GM21576 (cell line): ENCODE data around the gene ECE1.

Experiments used
- ATAC-seq: cut with Tn5 transposase; IDR thresholded peaks from one replicate; pipeline ENCODE4 v1.9.1; 2021; ENCODE audit warnings: mild to moderate bottlenecking, moderate library complexity; ENCODE audit not compliant: unreplicated experiment

The ECE1 gene

GRCh38 chr1:21269461-21270085 is 20.7 kb downstream of the ECE1 start:
- ATAC-seq, result no peak

DNA sequence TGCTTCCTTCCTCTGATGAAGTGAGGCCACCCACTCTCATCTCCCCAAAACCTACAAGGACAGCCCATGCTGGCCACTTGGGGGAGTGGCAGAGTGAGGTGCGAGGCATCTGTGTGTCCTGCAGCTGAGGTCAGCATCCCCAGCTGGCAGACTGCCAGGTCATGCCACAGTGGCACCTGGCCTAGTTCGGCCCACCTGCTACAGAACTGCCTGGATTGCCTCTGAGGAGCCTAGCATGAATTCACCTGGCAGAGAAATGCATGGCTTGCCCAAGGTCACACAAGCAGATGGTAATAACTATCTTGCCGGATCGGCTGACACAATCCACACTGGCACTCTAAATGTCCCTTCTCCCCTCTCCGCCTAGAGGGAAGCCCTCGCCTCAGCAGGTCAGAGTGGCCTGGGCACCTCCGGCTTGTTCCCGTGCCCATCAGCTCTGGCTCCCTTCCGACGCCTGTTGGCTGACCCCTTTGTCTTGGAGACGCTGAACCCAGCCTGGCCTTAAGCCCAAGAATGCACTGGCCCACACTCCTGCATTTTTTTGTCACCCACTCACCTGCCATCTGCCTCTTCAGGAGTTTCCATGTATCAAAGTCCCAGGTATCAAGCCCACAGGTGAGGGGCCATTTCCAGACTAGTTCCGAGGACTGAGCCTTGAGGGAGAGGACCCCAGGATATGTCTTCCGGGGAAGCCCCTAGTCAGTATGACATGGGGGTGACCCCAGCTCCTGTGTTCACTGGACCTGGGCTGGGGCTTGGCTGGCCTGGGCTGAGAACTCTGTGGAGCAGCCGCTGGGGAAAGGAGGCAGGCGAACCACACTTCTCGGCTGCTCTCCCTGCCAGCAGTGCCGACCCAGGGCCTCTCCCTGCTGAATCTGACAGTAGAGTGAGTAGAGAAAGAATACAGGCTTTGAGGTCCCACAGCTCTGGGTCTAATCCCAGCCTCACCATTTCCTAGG is 21.7 kb downstream of the ECE1 start:
- no peak for ATAC-seq

DNA sequence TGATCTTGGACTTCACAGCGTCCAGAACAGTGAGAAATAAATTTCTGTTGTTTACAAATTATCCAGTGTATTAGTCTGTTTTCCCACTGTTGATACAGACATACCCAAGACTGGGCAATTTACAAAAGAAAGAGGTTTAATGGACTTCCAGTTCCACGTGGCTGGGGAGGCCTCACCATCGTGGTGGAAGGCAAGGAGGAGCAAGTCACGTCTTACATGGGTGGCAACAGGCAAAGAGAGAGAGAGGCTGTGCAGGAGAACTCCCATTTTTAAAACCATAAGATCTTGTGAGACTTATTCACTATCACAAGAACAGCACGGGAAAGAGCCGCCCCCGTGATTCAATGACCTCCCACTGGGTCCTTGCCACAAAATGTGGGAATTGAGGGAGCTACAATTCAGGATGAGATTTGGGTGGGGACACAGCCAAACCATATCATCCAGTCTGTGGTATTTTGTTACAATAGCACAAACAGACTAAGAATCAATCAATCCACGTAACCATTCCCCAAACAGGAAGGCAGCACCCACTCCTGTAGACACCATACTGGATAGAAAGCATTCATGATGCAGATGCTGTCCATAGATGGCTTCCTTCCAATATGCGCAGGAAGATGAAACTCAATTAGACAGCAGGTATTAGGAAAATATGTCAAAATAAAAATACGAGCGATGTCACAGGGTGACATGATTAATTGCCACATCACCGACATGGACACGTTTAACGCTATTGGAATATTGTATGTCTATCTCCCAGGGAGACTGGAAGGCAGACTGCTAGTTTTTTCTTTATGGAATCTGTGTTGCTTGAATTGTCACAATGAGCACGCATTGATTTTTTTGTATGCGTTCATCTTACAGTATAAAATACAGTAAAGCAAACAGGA is 22.8 kb downstream of the ECE1 start:
- ATAC-seq, result no peak

GRCh38 chr1:21266119-21266774 is 24.0 kb downstream of the ECE1 start:
- ATAC-seq, result no peak

DNA sequence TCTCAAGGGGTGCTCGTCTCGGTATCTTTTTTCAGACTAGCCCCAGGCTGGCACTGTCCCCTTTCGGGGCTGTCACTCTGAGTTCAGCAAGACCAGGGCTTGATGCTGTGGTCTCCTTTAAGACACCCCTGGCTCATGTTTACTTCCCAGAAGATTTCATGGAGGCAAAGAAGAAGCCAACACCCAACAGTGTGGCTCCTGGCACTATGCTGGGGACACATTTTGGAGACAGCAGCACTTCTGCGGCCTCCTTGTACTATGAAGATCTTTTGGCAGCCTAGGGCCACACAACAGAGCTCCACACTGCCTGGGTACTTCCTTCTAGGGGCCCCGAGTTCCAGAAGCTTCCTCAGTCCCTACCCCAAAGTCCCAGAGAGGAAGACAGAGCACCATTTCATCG is 24.6 kb downstream of the ECE1 start:
- no peak for ATAC-seq

DNA sequence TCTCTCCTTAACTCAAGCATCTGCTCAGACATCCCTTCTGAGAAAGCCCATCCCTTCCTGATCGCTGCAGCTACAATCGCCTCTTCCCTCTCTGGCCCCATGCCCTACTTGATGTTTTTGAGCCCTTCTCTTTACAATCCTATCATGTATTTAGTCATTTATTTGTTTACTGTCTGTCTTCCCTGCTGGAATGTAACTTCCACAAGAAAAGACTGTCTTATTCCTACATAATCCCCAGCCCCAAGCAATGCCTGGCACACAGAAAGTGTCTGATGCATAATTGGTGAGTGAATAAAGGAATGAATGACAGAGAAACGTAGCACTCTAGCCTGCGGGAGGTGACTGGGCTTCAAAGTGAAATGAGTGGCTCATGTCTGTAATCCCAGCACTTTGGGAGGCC is 25.4 kb downstream of the ECE1 start:
- ATAC-seq, result no peak

- ATAC-seq, result no peak
Observed at GRCh38 chr1:21263653-21264225, 26.5 kb downstream of the ECE1 start.

DNA sequence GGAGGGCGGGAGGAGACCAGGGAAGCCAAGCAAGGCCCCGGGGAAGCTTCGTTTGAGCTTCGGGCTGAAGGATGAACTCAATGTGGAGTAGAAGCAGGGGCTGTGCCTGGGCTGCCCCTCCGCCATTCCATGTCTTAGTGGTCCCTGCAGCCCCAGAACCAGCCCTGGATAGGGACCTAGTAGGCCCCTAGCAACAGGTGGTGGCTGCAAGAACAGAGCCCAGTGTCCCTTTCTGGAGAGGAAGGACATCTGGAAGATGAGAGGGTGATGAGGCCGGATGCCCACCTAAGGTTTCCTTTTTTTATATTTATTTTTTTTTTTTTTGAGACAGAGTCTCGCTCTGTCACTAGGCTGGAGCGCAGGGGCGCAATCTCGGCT is 27.2 kb downstream of the ECE1 start:
- ATAC-seq, result no peak

DNA sequence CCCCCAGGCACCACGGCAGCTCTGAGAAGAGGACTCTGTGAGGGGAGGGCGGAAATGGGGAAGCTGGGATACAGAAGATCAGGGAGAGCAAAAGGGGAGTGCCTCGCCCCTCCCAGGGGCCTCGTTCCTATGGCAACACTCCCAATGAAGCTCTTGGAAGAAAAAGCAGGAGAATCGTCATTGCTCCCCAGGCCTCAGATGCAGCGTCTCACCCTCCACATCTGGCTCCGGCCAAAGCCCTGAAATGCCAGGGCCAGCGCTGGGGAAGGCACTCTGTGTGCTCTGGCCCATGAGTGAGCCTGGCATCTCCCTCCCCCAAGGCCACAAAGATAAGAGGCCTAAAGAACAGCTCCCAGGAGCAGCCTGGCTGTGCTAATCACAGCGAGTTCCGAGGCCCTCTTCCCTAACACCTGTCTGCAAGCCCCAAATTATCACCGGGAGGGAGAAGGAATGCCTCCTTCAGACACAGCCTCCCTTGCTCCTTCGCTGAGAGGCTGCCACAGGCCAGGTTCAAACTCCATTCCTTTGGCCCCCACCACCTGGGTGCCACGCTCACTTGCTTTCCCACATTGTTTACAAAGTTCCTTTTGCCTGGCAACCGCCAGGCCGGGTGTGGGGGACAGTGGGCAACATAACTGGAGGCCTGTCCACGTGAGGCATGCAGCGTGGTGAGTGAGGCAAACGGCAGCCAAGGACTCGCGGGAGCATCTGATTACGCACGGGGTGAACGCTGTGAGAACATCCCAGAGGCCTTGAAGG is 27.8 kb downstream of the ECE1 start:
- ATAC-seq, result no peak

DNA sequence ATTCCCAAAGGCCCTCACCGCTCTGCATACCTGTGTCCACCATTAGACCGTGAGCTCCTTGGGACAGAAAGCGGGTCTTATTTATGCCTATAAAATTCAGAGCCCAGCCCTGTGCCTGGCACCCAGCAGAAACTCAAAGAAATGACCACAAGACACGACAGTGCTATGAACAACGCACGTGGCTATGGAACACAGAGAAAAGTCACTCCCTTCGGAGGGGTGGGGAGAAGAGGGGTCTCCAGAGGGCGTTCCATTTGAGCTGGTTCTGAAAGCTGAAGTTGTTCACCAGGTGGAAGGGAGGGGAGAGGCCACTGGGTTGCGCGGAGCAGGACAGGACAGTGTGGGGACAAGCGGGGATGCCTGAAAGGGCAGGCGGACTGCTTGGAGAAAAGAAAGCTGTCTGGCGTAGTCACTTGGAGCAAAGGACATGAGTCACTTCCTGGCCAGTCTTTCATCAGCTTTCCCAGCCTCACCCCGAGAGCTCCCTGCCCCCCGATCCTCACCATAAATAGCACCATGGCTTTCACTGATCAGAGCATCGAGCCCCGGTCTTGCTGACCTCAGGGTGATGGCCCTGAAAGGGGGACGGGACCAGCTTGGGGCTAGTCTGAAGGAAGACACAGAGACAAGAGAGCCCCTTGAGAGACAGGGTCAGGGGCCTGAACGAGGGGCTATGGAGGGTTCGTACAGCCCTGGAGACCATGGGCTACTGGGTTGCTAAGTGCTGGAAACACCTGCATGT is 28.5 kb downstream of the ECE1 start:
- ATAC-seq, result no peak

GRCh38 chr1:21260405-21261125 is 29.7 kb downstream of the ECE1 start:
- no peak for ATAC-seq

DNA sequence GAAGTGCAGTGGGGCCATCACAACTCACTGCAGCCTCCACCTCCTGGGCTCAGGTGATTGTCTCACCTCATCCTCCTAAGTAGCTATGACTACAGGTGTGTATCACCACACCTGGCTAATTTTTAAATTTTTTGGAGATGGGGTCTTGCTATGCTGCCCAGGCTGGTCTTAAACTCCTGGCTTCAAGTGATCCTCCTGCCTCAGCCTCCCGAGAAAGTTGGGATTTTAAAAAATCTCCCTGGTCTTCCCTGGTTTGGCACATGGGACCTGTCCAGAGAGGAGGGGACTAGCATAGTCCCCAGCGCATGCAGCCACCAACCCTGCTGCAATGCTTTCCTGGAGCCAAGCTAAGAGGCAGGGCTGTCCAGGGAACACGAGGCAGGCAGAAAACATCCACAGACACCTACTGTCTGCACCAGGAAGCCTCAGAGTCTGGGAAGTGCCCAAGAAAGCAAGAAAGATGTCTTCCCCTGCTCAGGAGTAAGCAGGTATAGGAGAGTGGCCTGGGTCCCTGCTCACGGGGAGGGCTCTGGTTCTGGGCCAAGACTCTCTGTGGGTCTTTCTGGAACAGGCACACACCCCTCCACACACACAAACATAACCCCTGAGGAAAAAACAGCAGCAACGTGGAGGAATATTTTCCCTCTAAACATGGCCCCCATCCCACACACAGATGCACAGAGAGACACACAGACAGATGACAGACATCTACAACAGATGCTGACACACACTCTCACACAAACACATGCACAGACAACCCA is 30.8 kb downstream of the ECE1 start:
- ATAC-seq, result no peak

DNA sequence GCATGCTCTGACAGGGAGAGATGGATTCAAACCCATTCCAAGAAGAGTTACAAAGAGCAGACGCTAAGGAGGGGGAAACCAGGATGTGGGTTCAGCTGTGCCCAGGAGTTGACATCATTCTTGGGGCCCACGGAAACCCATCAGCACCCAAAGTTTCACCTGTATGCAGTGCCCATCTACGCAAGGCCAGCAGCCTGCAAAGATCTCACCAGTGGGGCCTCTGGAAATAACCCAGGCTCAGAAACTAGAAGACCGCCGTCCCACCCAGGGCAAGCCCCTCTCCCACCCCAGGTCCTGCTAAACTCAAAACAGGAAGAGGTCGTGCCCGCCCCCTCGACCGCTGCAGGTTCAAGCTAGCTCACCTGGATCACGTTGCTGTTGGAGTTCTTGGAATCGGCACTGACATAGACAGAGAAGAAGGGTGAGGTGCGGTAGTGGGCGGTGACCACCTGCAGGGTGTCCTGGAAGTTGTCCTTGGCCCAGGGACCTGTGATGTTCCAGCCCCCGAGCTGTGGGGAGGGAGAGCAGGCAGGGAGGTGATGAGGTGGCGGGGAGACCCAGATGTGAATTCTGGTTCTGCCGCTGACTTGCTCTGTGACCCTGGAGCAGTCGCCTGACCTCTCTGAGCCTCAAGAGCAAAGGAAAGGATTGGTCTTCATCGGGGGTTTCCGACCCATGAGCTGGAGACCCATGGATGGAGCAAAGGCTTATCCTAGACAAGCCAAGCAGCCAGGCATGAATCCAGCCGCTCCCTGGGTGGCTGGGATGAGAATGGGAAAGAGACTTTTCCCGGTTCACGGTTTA is 31.7 kb downstream of the ECE1 start:
- no peak for ATAC-seq

DNA sequence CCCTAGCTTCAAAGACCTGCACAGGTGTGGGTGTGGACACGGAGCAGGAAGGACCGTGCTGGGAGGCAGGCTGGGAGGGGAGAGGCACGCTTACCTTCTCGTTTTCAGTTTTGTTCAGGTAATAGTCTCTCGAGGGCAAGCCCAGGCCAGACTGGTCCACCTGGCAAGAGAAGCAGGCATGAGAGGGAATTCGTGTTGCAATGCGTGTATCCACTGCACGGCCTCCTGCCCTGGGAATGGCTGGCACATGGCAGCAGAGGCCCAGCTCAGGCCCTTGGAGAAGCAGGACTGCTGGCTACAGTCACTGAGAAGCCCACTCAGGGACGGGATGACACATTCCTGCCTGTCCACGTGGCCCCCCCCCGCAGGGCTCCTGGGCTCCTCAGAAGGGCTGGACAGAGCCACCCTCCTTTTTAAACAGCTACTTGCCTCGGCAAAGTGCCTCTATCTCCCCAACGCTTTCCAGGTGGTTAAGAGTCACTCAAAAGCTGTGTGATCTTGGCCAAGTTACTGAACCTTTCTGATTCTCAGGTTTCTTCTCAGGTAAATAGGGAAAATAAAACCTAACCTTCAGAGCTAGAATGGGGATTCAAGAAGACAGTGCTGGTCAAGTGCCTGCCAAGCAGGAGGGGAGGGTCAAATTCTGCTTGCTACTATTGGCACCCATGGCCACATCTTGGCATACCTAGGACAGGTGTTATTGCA is 32.7 kb downstream of the ECE1 start:
- no peak for ATAC-seq

GRCh38 chr1:21256776-21257175 is 33.5 kb downstream of the ECE1 start:
- no peak for ATAC-seq

DNA sequence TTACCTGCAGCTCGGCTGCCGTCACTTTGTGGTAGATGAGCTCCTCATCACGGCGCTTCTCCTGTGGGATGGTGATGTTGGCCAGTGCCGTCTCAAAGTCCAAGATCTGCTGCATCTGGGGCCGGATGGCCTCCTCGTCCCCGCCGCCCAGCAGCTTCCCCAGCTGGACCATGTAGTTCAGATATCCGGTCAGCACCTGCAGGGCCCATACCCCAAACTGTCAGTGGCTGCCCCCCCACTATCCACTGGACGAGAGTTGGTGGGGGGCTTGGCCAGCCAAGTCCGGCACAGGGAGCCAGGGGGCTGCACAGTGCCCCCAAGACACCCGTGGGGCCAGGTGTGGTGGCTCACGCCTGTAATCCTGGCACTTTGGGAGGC is 34.3 kb downstream of the ECE1 start:
- ATAC-seq, result no peak
